Measurements from ENCODE around the gene MARCHF3. TPM values are rescaled to one million over a fixed set of nuclear protein-coding genes. Genes with fewer than 3 reads are reported as not detected.
A peak's percentile ranks its signal among the peaks of the same experiment; 100 is the strongest.
"Not testable (repeated sequence)": the region's sequence is repeated elsewhere in the genome, so short reads cannot be mapped to it uniquely, and the experiment has no call there.

MARCHF3 gene
- total RNA-seq, 1 donor, result 13.7 TPM

GRCh38 chr5:127053049-127053448, 22.7 kb upstream of the MARCHF3 start:
- DNase-seq (ENCODE audit: low read depth in 2 of 3, low spot score in 2 of 3), result no peak

GRCh38 chr5:127051591-127051990, 21.2 kb upstream of the MARCHF3 start:
- no peak for DNase-seq (ENCODE audit: low read depth in 2 of 3, low spot score in 2 of 3)

GRCh38 chr5:127046343-127047072, 16.1 kb upstream of the MARCHF3 start:
- DNase-seq (ENCODE audit: low read depth in 2 of 3, low spot score in 2 of 3), result no peak

GRCh38 chr5:127042593-127042992, 12.2 kb upstream of the MARCHF3 start:
- peak in 1 of 3 donors; percentile 52 for DNase-seq (ENCODE audit: low read depth in 2 of 3, low spot score in 2 of 3)

- no peak for DNase-seq (ENCODE audit: low read depth in 2 of 3, low spot score in 2 of 3)
Measured at GRCh38 chr5:127041571-127041970, 11.2 kb upstream of the MARCHF3 start.

- DNase-seq (ENCODE audit: low read depth in 2 of 3, low spot score in 2 of 3), result no peak
Measured at GRCh38 chr5:127040796-127041520, 10.6 kb upstream of the MARCHF3 start.

GRCh38 chr5:127038550-127038949, 8.2 kb upstream of the MARCHF3 start:
- no peak for DNase-seq (ENCODE audit: low read depth in 2 of 3, low spot score in 2 of 3)

GRCh38 chr5:127031863-127032232, 1.5 kb upstream of the MARCHF3 start:
- DNase-seq (ENCODE audit: low read depth in 2 of 3, low spot score in 2 of 3), result no peak

GRCh38 chr5:127031147-127031862, 947 bp upstream of the MARCHF3 start:
- peak in 1 of 3 donors; percentile 51 for DNase-seq (ENCODE audit: low read depth in 2 of 3, low spot score in 2 of 3)

- DNase-seq (ENCODE audit: low read depth in 2 of 3, low spot score in 2 of 3), result peak in 2 of 3 donors; percentile 55 to 65
Measured at GRCh38 chr5:127029581-127030258, 638 bp downstream of the MARCHF3 start.

GRCh38 chr5:127028822-127029457, 1.4 kb downstream of the MARCHF3 start:
- peak in 2 of 3 donors; percentile 33 to 71 for DNase-seq (ENCODE audit: low read depth in 2 of 3, low spot score in 2 of 3)

GRCh38 chr5:127027539-127027938, 2.8 kb downstream of the MARCHF3 start:
- DNase-seq (ENCODE audit: low read depth in 2 of 3, low spot score in 2 of 3), result no peak

- no peak for DNase-seq (ENCODE audit: low read depth in 2 of 3, low spot score in 2 of 3)
Measured at GRCh38 chr5:127026166-127026565, 4.2 kb downstream of the MARCHF3 start.

- no peak for DNase-seq (ENCODE audit: low read depth in 2 of 3, low spot score in 2 of 3)
Measured at GRCh38 chr5:127025467-127025866, 4.9 kb downstream of the MARCHF3 start.

GRCh38 chr5:127024821-127025220, 5.5 kb downstream of the MARCHF3 start:
- no peak for DNase-seq (ENCODE audit: low read depth in 2 of 3, low spot score in 2 of 3)

GRCh38 chr5:127023552-127024191, 6.7 kb downstream of the MARCHF3 start:
- not testable (repeated sequence) for DNase-seq (ENCODE audit: low read depth in 2 of 3, low spot score in 2 of 3)

GRCh38 chr5:127022846-127023245, 7.5 kb downstream of the MARCHF3 start:
- DNase-seq (ENCODE audit: low read depth in 2 of 3, low spot score in 2 of 3), result no peak

- DNase-seq (ENCODE audit: low read depth in 2 of 3, low spot score in 2 of 3), result no peak
Measured at GRCh38 chr5:127019928-127020327, 10.4 kb downstream of the MARCHF3 start.

GRCh38 chr5:127016722-127017121, 13.6 kb downstream of the MARCHF3 start:
- DNase-seq (ENCODE audit: low read depth in 2 of 3, low spot score in 2 of 3), result not testable (repeated sequence)

GRCh38 chr5:127015716-127016115, 14.6 kb downstream of the MARCHF3 start:
- DNase-seq (ENCODE audit: low read depth in 2 of 3, low spot score in 2 of 3), result no peak
